M059J (cell line): Measurements from ENCODE around the gene TLX1. TPM values are rescaled to one million over a fixed set of nuclear protein-coding genes. Genes with fewer than 3 reads are reported as not detected.

ENCODE experiments used
- DNase-seq: peaks from one replicate; pipeline ENCODE4 v3.0.0-alpha.2; 2012; ENCODE audit warnings: low read depth
- total RNA-seq: library from RNA; depleted of rRNA; stranded (reverse); fragments of >200 nt; shearing (Covaris generic); gene quantifications from 2 replicates; pipeline ENCODE4 v1.2.3, GENCODE V29; 2014

TLX1 gene
- total RNA-seq, 1 experiment from 2014 or later, result not detected

GRCh38 chr10:101134299-101135127 lies 3.4 kb downstream of the TLX1 start:
- DNase-seq, result no peak

- DNase-seq, result no peak
Observed at GRCh38 chr10:101135141-101136006, 4.3 kb downstream of the TLX1 start.

- peak; percentile 60 for DNase-seq
Observed at GRCh38 chr10:101136007-101136707, 5.1 kb downstream of the TLX1 start.

GRCh38 chr10:101136708-101137121 lies 5.6 kb downstream of the TLX1 start:
- no peak for DNase-seq

- no peak for DNase-seq
Observed at GRCh38 chr10:101137271-101137670, 6.2 kb downstream of the TLX1 start.

GRCh38 chr10:101138788-101139420 lies 7.8 kb downstream of the TLX1 start:
- DNase-seq, result no peak

- DNase-seq, result no peak
Observed at GRCh38 chr10:101139421-101139911, 8.4 kb downstream of the TLX1 start.

- DNase-seq, result no peak
Observed at GRCh38 chr10:101140084-101140949, 9.2 kb downstream of the TLX1 start.

GRCh38 chr10:101140950-101141615 lies 10.0 kb downstream of the TLX1 start:
- DNase-seq, result no peak

GRCh38 chr10:101141616-101142532 lies 10.8 kb downstream of the TLX1 start:
- DNase-seq, result peak; percentile 78

GRCh38 chr10:101142533-101143344 lies 11.6 kb downstream of the TLX1 start:
- no peak for DNase-seq

- DNase-seq, result peak; percentile 10
Observed at GRCh38 chr10:101143345-101143630, 12.2 kb downstream of the TLX1 start.

- no peak for DNase-seq
Observed at GRCh38 chr10:101144053-101144452, 13.0 kb downstream of the TLX1 start.

GRCh38 chr10:101145145-101145544 lies 14.0 kb downstream of the TLX1 start:
- no peak for DNase-seq

GRCh38 chr10:101145750-101146391 lies 14.8 kb downstream of the TLX1 start:
- no peak for DNase-seq

- no peak for DNase-seq
Observed at GRCh38 chr10:101146392-101147251, 15.5 kb downstream of the TLX1 start.

- no peak for DNase-seq
Observed at GRCh38 chr10:101151395-101151794, 20.3 kb downstream of the TLX1 start.
